ENCODE results near the gene YJU2. TPM values are rescaled to one million over a fixed set of nuclear protein-coding genes. Genes with fewer than 3 reads are reported as not detected.

Gene YJU2
- total RNA-seq, 1 experiment from 2014 or later = 26.9 TPM

GRCh38 chr19:4305659-4306058 lies 58.8 kb downstream of the YJU2 start:
- H3K4me1 ChIP-seq (ENCODE audit: control insufficient read depth in 1 of 2, insufficient read depth in 2 of 2, low read length in 2 of 2) = peaks cover 5 to 14% of the 10 kb centered on the region in 2 experiments
- intact Hi-C loops (cut with micrococcal nuclease) = no loop called here
- no peak overlapping the region for H3K27ac ChIP-seq (ENCODE audit: low read depth, low read length)
- 0 out of 4 replicates have a peak, but pooled peaks cover 3% of the 10 kb centered on the region in 2 experiments for H3K36me3 ChIP-seq (ENCODE audit: control insufficient read depth in 1 of 2, insufficient read depth in 2 of 2, low read length in 2 of 2)
- ChIA-PET CTCF (no interaction called here), POLR2A (interaction anchor here (0.5 to 1.8 kb wide), 2 partner anchors 16 to 37 kb away, joined by 3 to 4 read pairs; partner anchors contain the start of gene MPND), RAD21 (ENCODE audit: low non-redundant PET in 1 of 2, low total read pairs in 2 of 2, uncharacterized antibody in 2 of 2, unreplicated experiment in 2 of 2) (no interaction called here)
- TF ChIP-seq CTCF (IDR thresholded peaks at IDR 0.05 in 2 of 3, conservative IDR thresholded peaks at IDR 0.05 in 1 of 3; ENCODE audit: borderline replicate concordance in 1 of 3, insufficient read depth in 1 of 3, low read depth in 2 of 3, low read length in 2 of 3) (no peak), FOSL1 (IDR thresholded peaks at IDR 0.05; ENCODE audit: low read depth) (no peak), CBX3 (IDR thresholded peaks at IDR 0.05; ENCODE audit: low read depth) (no peak), CEBPB (IDR thresholded peaks at IDR 0.05; ENCODE audit: low read depth) (no peak), EZH2phosphoT487 (IDR thresholded peaks at IDR 0.05; ENCODE audit: borderline replicate concordance) (no peak), POLR2A (IDR thresholded peaks at IDR 0.05; ENCODE audit: borderline replicate concordance, extremely low read depth, insufficient read depth, insufficient read length) (no peak), SP1 (IDR thresholded peaks at IDR 0.05; ENCODE audit: low read depth) (no peak)
- no peak overlapping the region for H2AFZ ChIP-seq (ENCODE audit: low read depth, low read length, poor library complexity, severe bottlenecking)
- H4K20me1 ChIP-seq (ENCODE audit: insufficient read depth) = no peaks in the 10 kb centered on the region
- no peak overlapping the region for H3K9ac ChIP-seq (ENCODE audit: low read length)
- ATAC-seq (no peak), DNase-seq (ENCODE audit: low read depth, low spot score) (no peak)
- H3K79me2 ChIP-seq (ENCODE audit: insufficient read depth, low read length) = no peaks in the 10 kb centered on the region
- no peaks in the 10 kb centered on the region for H3K9me3 ChIP-seq (ENCODE audit: control insufficient read depth in 1 of 2, insufficient read depth in 1 of 2, low read depth in 1 of 2, low read length in 2 of 2)
- H3K9me2 ChIP-seq (ENCODE audit: insufficient read depth) = no peaks in the 10 kb centered on the region
- no TSS peak for BruUV-seq (replicated peaks)
- H3K4me3 ChIP-seq (replicated peaks in 1 of 2; ENCODE audit: low read depth in 1 of 2, low read length in 2 of 2) = 0 out of 4 replicates have a peak overlapping the region, but pooled peaks of 1 of the 2 experiments have one; percentile 13
- H3K27me3 ChIP-seq (ENCODE audit: insufficient read depth, low read length) = no peaks in the 10 kb centered on the region
- peak overlapping the region; percentile 46 for H3K4me2 ChIP-seq (ENCODE audit: low read length)
